Measurements from ENCODE around the gene RAB36. TPM values are rescaled to one million over a fixed set of nuclear protein-coding genes. Genes with fewer than 3 reads are reported as not detected.

RAB36 gene
- polyA plus RNA-seq, 1 experiment = 10.1 TPM

DNA sequence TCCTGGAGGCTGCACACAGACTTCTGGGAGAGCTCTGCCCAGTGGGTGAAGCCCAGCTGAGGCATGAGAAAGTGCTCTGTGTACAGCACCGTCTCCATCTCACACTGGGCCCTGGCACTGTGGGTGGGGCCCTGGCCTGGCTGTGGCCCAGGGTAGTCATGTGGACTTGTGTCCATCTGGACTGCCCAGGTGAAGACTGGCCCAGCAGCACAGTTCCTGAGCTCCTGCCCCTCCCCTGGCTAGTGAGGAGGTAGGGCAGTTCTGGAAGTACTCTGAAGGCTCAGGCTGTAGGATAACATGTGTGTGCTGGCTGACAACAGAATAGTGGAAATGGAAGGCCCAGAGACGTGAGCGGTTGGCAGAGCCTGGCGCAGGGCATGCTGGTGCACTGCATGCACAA, 38.9 kb upstream of the RAB36 start:
- H3K4me3 ChIP-seq (ENCODE audit: low read depth, low read length) = no peak overlapping the region
- no peak for DNase-seq (ENCODE audit: low read depth)
- no peaks in the 10 kb centered on the region; the same call in none of the 2 replicates for H3K36me3 ChIP-seq (ENCODE audit: control insufficient read depth, insufficient read depth, low read length)
- H3K27me3 ChIP-seq (ENCODE audit: control insufficient read depth, insufficient read depth, low read length) = no peaks in the 10 kb centered on the region
- TF ChIP-seq, protein P1, sequence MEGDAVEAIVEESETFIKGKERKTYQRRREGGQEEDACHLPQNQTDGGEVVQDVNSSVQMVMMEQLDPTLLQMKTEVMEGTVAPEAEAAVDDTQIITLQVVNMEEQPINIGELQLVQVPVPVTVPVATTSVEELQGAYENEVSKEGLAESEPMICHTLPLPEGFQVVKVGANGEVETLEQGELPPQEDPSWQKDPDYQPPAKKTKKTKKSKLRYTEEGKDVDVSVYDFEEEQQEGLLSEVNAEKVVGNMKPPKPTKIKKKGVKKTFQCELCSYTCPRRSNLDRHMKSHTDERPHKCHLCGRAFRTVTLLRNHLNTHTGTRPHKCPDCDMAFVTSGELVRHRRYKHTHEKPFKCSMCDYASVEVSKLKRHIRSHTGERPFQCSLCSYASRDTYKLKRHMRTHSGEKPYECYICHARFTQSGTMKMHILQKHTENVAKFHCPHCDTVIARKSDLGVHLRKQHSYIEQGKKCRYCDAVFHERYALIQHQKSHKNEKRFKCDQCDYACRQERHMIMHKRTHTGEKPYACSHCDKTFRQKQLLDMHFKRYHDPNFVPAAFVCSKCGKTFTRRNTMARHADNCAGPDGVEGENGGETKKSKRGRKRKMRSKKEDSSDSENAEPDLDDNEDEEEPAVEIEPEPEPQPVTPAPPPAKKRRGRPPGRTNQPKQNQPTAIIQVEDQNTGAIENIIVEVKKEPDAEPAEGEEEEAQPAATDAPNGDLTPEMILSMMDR (IDR thresholded peaks at IDR 0.05; ENCODE audit: insufficient read depth, low read depth, low read length) = no peak
- CTCF ChIA-PET = interaction anchor here (0.6 kb wide), 1 partner anchor 766 kb away, joined by 3 read pairs; no protein-coding TSS in a partner anchor
- POLR2A ChIA-PET = no interaction called here

DNA sequence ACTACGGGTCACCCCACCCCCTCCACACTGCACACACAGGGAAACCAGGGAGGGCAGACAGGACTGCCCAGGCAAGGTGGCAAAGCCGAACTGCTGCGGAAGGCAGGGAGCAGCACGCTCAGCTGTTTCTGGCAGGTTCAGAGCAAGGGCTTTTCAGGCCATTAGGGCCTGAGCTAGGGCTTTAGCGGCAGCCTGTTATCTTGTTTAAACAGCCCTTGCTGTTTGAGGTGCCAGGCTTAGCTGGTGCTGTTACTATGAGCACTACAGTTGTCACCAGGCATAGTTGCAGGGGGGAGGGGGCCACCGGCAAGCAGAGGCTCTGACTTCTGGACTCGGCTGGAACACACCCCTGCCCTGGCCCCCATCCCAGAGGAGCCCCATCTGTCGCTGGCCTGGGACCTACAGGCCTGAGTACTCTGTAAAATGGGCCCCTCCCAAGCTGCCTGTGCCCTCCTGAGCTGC, 38.3 kb upstream of the RAB36 start:
- TF ChIP-seq, protein P1 (IDR thresholded peaks at IDR 0.05; ENCODE audit: insufficient read depth, low read depth, low read length) = no peak
- ChIA-PET CTCF (interaction anchor here (0.6 kb wide), 1 partner anchor 766 kb away, joined by 3 read pairs; no protein-coding TSS in a partner anchor), POLR2A (no interaction called here)
- Histone ChIP-seq H3K4me3 (ENCODE audit: low read depth, low read length) (no peak overlapping the region), H3K36me3 (ENCODE audit: control insufficient read depth, insufficient read depth, low read length) (no peaks in the 10 kb centered on the region; the same call in none of the 2 replicates), H3K27me3 (ENCODE audit: control insufficient read depth, insufficient read depth, low read length) (no peaks in the 10 kb centered on the region)
- no peak for DNase-seq (ENCODE audit: low read depth)

DNA sequence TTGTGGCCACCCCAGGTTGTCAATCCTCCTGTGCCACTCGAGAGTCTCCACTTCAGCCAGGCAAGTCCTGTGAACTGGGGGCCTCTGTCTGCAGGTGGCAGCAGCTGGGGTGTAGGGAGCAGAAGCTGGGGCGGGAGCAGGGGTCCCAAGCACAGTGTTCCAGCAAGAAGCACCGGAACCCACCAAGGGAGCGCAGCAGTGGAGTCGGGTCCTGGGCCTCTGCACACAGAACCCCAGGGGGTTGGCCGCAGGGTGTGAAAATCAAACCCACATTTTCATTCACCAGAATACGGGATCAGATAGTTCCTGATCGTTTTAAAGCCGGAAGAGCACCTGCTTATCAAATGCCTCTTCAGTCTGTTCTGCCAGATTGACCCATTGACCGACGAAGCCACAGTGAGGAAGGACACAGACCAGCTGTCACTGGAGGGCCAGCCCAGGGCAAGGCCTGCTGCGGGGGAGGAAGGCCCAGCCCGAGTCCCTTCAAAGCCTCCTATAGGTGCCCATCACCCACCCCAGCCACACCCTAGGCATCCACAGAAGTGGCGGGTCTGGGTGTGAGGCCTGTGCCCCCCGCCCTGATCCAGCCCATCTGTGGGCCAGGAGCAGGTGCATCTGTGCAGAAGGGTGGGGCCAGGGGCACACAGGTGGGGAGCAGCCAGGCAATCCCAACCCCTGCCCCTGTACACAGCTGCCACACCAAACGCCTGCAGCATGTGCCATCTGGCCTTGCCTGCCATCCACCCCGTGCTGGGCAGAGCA, 37.6 kb upstream of the RAB36 start:
- no peak for DNase-seq (ENCODE audit: low read depth)
- H3K36me3 ChIP-seq (ENCODE audit: control insufficient read depth, insufficient read depth, low read length) = no peaks in the 10 kb centered on the region; the same call in none of the 2 replicates
- ChIA-PET CTCF (interaction anchor here (0.9 to 1.9 kb wide), 2 partner anchors 21 to 148 kb away, joined by 3 to 7 read pairs; no protein-coding TSS in a partner anchor), POLR2A (no interaction called here)
- H3K27me3 ChIP-seq (ENCODE audit: control insufficient read depth, insufficient read depth, low read length) = no peaks in the 10 kb centered on the region
- TF ChIP-seq, protein P1 (IDR thresholded peaks at IDR 0.05; ENCODE audit: insufficient read depth, low read depth, low read length) = no peak
- H3K4me3 ChIP-seq (ENCODE audit: low read depth, low read length) = no peak overlapping the region

DNA sequence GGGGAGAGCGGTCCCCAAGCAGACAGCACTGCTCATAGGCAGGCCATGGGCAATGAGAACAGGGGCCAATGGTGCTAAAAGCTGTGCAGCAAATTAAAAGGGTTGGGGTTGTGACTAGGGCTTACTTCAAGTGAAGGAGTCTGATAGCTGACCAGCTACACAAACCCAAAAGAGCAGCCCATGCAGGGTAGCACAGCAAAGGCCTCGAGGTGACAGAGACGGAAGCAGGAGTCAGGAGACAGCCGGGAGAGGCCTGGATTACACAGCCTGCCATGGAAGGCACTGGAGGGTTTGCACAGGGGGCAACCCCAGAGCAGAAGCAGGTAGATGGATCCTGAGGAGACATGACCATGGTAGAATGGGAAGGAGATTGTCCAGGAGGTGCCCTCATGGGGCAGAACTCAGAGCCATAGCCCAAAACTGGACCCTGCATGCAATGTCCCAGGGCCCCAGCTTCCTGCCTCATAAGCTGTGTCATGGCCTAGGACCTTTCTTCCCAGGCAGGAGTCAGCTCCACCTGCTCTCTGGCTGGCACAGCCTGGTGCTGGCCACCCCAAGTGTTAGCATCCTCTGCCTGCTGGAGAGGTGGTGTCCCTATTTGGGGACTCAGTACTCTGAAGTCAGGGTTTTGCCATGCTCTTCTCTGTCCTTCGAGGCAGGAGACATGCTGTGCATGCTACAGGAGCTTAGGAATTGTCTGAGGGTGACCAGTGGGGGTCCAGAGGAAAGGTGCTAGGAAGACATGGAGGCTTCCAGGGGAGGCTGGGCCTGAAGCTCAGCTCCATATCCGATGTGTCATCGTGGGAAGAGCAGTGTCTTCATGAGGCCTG, 36.8 kb upstream of the RAB36 start:
- Histone ChIP-seq H3K4me3 (ENCODE audit: low read depth, low read length) (no peak overlapping the region), H3K36me3 (ENCODE audit: control insufficient read depth, insufficient read depth, low read length) (no peaks in the 10 kb centered on the region; the same call in none of the 2 replicates), H3K27me3 (ENCODE audit: control insufficient read depth, insufficient read depth, low read length) (no peaks in the 10 kb centered on the region)
- TF ChIP-seq, protein P1 (IDR thresholded peaks at IDR 0.05; ENCODE audit: insufficient read depth, low read depth, low read length) = no peak
- no peak for DNase-seq (ENCODE audit: low read depth)
- ChIA-PET POLR2A (no interaction called here), CTCF (interaction anchor here (0.9 to 1.9 kb wide), 5 partner anchors 7 to 154 kb away, joined by 3 to 7 read pairs (median 3); no protein-coding TSS in a partner anchor)

DNA sequence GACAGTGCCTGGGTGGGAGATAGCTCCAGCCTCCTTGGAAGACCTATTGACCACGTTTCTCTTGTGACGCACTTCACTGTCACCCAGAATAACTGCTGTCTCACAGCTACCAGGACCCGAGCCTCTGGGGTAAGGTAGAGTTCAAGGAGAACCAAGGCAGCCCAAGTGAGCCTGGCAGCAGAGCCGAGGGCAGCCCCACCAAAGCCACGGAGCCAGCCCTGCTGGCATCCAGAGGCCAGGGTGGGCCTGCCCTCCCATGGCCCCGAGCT, 36.3 kb upstream of the RAB36 start:
- CTCF ChIA-PET = interaction anchor here (1.1 to 1.9 kb wide), 4 partner anchors 8 to 155 kb away, joined by 3 to 7 read pairs (median 4); no protein-coding TSS in a partner anchor
- Histone ChIP-seq H3K4me3 (ENCODE audit: low read depth, low read length) (no peak overlapping the region), H3K36me3 (ENCODE audit: control insufficient read depth, insufficient read depth, low read length) (no peaks in the 10 kb centered on the region; the same call in none of the 2 replicates), H3K27me3 (ENCODE audit: control insufficient read depth, insufficient read depth, low read length) (no peaks in the 10 kb centered on the region)
- POLR2A ChIA-PET = no interaction called here
- TF ChIP-seq, protein P1 (IDR thresholded peaks at IDR 0.05; ENCODE audit: insufficient read depth, low read depth, low read length) = no peak
- DNase-seq (ENCODE audit: low read depth) = no peak
